Keratinocyte (primary cell): ENCODE data around the gene SPTBN1. TPM values are rescaled to one million over a fixed set of nuclear protein-coding genes. Genes with fewer than 3 reads are reported as not detected.

Experiments used
- DNase-seq: peaks from one replicate; pipeline ENCODE4 v3.0.0-alpha.2; 2011; ENCODE audit warnings: low read depth, missing footprints, low spot score
- FAIRE-seq: peaks from 2 replicates; lab custom pipeline; 2011; peaks lifted over from hg19 to GRCh38; lab: Jason Lieb, UNC
- H2AFZ ChIP-seq: 2 replicates; pipeline ENCODE4 v1.6.0; 2012; ENCODE audit warnings: low read length, control low read depth, inconsistent platforms; ENCODE audit not compliant: control insufficient read depth
- H3K27ac ChIP-seq: 2 replicates; pipeline ENCODE4 v1.5.1; 2011; ENCODE audit warnings: low read length; ENCODE audit not compliant: control insufficient read depth, insufficient read depth
- H3K27me3 ChIP-seq: 3 replicates; pipeline ENCODE4 v1.6.0; 2011; ENCODE audit warnings: low read length; ENCODE audit not compliant: control insufficient read depth, insufficient read depth; ENCODE audit errors: extremely low read depth
- H3K36me3 ChIP-seq, 2 experiments: 2 replicates in 1 of 2; 3 replicates in 1 of 2; pipeline ENCODE4 v1.5.1; 2011; ENCODE audit warnings: low read length in 2 of 2, mild to moderate bottlenecking in 1 of 2; ENCODE audit not compliant: control insufficient read depth in 2 of 2, insufficient read depth in 2 of 2; ENCODE audit errors: extremely low read depth in 1 of 2
- H3K4me1 ChIP-seq: 3 replicates; pipeline ENCODE4 v1.5.1; 2011; ENCODE audit warnings: low read length; ENCODE audit not compliant: control insufficient read depth, insufficient read depth; ENCODE audit errors: extremely low read depth
- H3K4me2 ChIP-seq: 3 replicates; pipeline ENCODE4 v1.6.0; 2011; ENCODE audit warnings: low read depth, low read length; ENCODE audit not compliant: control insufficient read depth, insufficient read depth; ENCODE audit errors: extremely low read depth
- H3K4me3 ChIP-seq, 3 experiments: fragments of 200-600 bp in 1 of 3; sonication (generic) in 1 of 3; 2 replicates in 2 of 3; 3 replicates in 1 of 3; pipeline ENCODE4 v1.5.1; 2011 to 2016; ENCODE audit warnings: low read length in 3 of 3, mild to moderate bottlenecking in 3 of 3, control low read depth in 2 of 3, inconsistent platforms in 1 of 3, low read depth in 1 of 3, mixed read lengths in 1 of 3, mixed run types in 1 of 3, moderate library complexity in 1 of 3; ENCODE audit not compliant: control insufficient read depth in 2 of 3, insufficient read depth in 2 of 3; ENCODE audit errors: extremely low read depth in 1 of 3
- H3K79me2 ChIP-seq: 2 replicates; pipeline ENCODE4 v1.6.0; 2012; ENCODE audit warnings: low read length; ENCODE audit not compliant: control insufficient read depth, insufficient read depth
- H3K9ac ChIP-seq: 3 replicates; pipeline ENCODE4 v1.6.0; 2011; ENCODE audit warnings: low read length; ENCODE audit not compliant: control insufficient read depth, insufficient read depth; ENCODE audit errors: extremely low read depth
- H3K9me1 ChIP-seq: 3 replicates; pipeline ENCODE4 v1.6.0; 2011; ENCODE audit warnings: low read length; ENCODE audit not compliant: control insufficient read depth, insufficient read depth; ENCODE audit errors: extremely low read depth
- H3K9me3 ChIP-seq: 2 replicates; pipeline ENCODE4 v1.5.1; 2012; ENCODE audit warnings: low read depth, low read length; ENCODE audit not compliant: control insufficient read depth
- H4K20me1 ChIP-seq: 3 replicates; pipeline ENCODE4 v1.6.0; 2011; ENCODE audit warnings: low read length; ENCODE audit not compliant: control insufficient read depth, insufficient read depth; ENCODE audit errors: extremely low read depth
- CTCF ChIP-seq, 3 experiments: IDR thresholded peaks in 1 of 3; conservative IDR thresholded peaks in 1 of 3; optimal IDR thresholded peaks in 1 of 3; 2 replicates in 2 of 3; 3 replicates in 1 of 3; pipeline versions ENCODE3 to v1.5.1; 2011; ENCODE audit warnings: low read length in 3 of 3, mild to moderate bottlenecking in 3 of 3, moderate library complexity in 2 of 3, control low read depth in 1 of 3, inconsistent platforms in 1 of 3; ENCODE audit not compliant: insufficient read depth in 2 of 3; ENCODE audit errors: extremely low read depth in 1 of 3
- EZH2 ChIP-seq: IDR thresholded peaks from one replicate; pipeline ENCODE4 v1.6.1; 2012; ENCODE audit warnings: inconsistent platforms, mild to moderate bottlenecking, low read length, moderate library complexity
- dilution Hi-C: fragments of 300-500 bp; cut with MboI; formaldehyde crosslinking; loops from one replicate; pipeline ENCODE4 v1.7.0; 2020; ENCODE audit warnings: low sequenced_read_pairs; ENCODE audit not compliant: extremely low pct_ligation_motif_present
- polyA plus RNA-seq, 5 experiments: library from polyadenylated mRNA; depleted of rRNA in 3 of 5; stranded (reverse) in 3 of 5; stranded (forward) in 1 of 5; unstranded in 1 of 5; fragments of >200 nt; gene quantifications; 1 replicate in 1 of 5; 2 replicates in 3 of 5; 3 replicates in 1 of 5; pipeline versions ENCODE4 v1.2.1 to v1.2.3, GENCODE V29; 2011 to 2012; ENCODE audit warnings: missing spikeins in 2 of 5, low read depth in 1 of 5, low replicate concordance in 1 of 5

The SPTBN1 gene
- polyA plus RNA-seq, 1 donor (not counting 4 experiments of a cell fraction or from before 2014, with no cell fraction given): 40.0 TPM

GRCh38 chr2:54423213-54423612 lies 32.9 kb upstream of the SPTBN1 start:
- H3K9me3 ChIP-seq: no peaks in the 10 kb centered on the region
- no peaks in the 10 kb centered on the region for H3K27me3 ChIP-seq
- no peak overlapping the region for H3K4me3 ChIP-seq
- no peak overlapping the region for H2AFZ ChIP-seq
- no peak for TF ChIP-seq EZH2
- TF ChIP-seq CTCF (optimal IDR thresholded peaks at IDR 0.05 in 1 of 3, IDR thresholded peaks at IDR 0.05 in 1 of 3, conservative IDR thresholded peaks at IDR 0.05 in 1 of 3; ENCODE audit: extremely low read depth in 1 of 3, insufficient read depth in 2 of 3, low read length in 3 of 3): no peak
- dilution Hi-C loops: no loop called here
- no peak overlapping the region for H3K9ac ChIP-seq
- DNase-seq: no peak
- H3K4me2 ChIP-seq: no peak overlapping the region
- no peaks in the 10 kb centered on the region for H3K79me2 ChIP-seq
- H3K9me1 ChIP-seq: no peaks in the 10 kb centered on the region
- H4K20me1 ChIP-seq: no peaks in the 10 kb centered on the region
- H3K36me3 ChIP-seq: no peaks in the 10 kb centered on the region
- FAIRE-seq: no peak
- H3K27ac ChIP-seq: no peak overlapping the region
- no peaks in the 10 kb centered on the region for H3K4me1 ChIP-seq

GRCh38 chr2:54424555-54425163 lies 31.5 kb upstream of the SPTBN1 start:
- H4K20me1 ChIP-seq: no peaks in the 10 kb centered on the region
- no peaks in the 10 kb centered on the region for H3K9me1 ChIP-seq
- dilution Hi-C loops: no loop called here
- H3K9ac ChIP-seq: no peak overlapping the region
- no peaks in the 10 kb centered on the region for H3K36me3 ChIP-seq
- no peak overlapping the region for H3K4me2 ChIP-seq
- no peaks in the 10 kb centered on the region for H3K27me3 ChIP-seq
- no peaks in the 10 kb centered on the region for H3K4me1 ChIP-seq
- FAIRE-seq (no peak), DNase-seq (no peak)
- H3K4me3 ChIP-seq: no peak overlapping the region
- H2AFZ ChIP-seq: no peak overlapping the region
- no peaks in the 10 kb centered on the region for H3K79me2 ChIP-seq
- no peak overlapping the region for H3K27ac ChIP-seq
- no peak for TF ChIP-seq CTCF (optimal IDR thresholded peaks at IDR 0.05 in 1 of 3, IDR thresholded peaks at IDR 0.05 in 1 of 3, conservative IDR thresholded peaks at IDR 0.05 in 1 of 3; ENCODE audit: extremely low read depth in 1 of 3, insufficient read depth in 2 of 3, low read length in 3 of 3)
- no peak for TF ChIP-seq EZH2
- no peaks in the 10 kb centered on the region for H3K9me3 ChIP-seq
